Measurements from ENCODE around the gene CRISPLD2.

Gene CRISPLD2

GRCh38 chr16:84786605-84787262, 33.1 kb upstream of the CRISPLD2 start:
- TF ChIP-seq CTCF (IDR thresholded peaks at IDR 0.05; ENCODE audit: low read depth, low read length, missing control alignments): no peak
- no peak overlapping the region for H3K4me3 ChIP-seq (ENCODE audit: low read depth, low read length)
- no peak for DNase-seq
- H3K36me3 ChIP-seq (replicated peaks): no peaks in the 10 kb centered on the region
- H3K27me3 ChIP-seq (replicated peaks): no peaks in the 10 kb centered on the region
- in situ Hi-C loops (cut with HindIII; ENCODE audit: low pct_ligation_motif_present, low sequenced_read_pairs): no loop called here
- H3K27ac ChIP-seq: no peak overlapping the region

GRCh38 chr16:84787263-84787622, 32.5 kb upstream of the CRISPLD2 start:
- H3K27ac ChIP-seq: no peak overlapping the region
- DNase-seq: no peak
- in situ Hi-C loops (cut with HindIII; ENCODE audit: low pct_ligation_motif_present, low sequenced_read_pairs): no loop called here

GRCh38 chr16:84788920-84789391, 30.8 kb upstream of the CRISPLD2 start:
- H3K27me3 ChIP-seq (replicated peaks): no peaks in the 10 kb centered on the region
- no peak overlapping the region for H3K4me3 ChIP-seq (ENCODE audit: low read depth, low read length)
- TF ChIP-seq CTCF (IDR thresholded peaks at IDR 0.05; ENCODE audit: low read depth, low read length, missing control alignments): no peak
- DNase-seq: no peak
- in situ Hi-C loops (cut with HindIII; ENCODE audit: low pct_ligation_motif_present, low sequenced_read_pairs): no loop called here
- no peaks in the 10 kb centered on the region for H3K36me3 ChIP-seq (replicated peaks)
- H3K27ac ChIP-seq: no peak overlapping the region

More at GRCh38 chr16:84787263-84787622, 32.5 kb upstream of the CRISPLD2 start:
- TF ChIP-seq CTCF (IDR thresholded peaks at IDR 0.05; ENCODE audit: low read depth, low read length, missing control alignments): no peak
- no peak overlapping the region for H3K4me3 ChIP-seq (ENCODE audit: low read depth, low read length)
- H3K36me3 ChIP-seq (replicated peaks): no peaks in the 10 kb centered on the region
- no peaks in the 10 kb centered on the region for H3K27me3 ChIP-seq (replicated peaks)

- H3K4me3 ChIP-seq (ENCODE audit: low read depth, low read length): no peak overlapping the region
- no peak overlapping the region for H3K27ac ChIP-seq
- no peaks in the 10 kb centered on the region for H3K27me3 ChIP-seq (replicated peaks)
- H3K36me3 ChIP-seq (replicated peaks): no peaks in the 10 kb centered on the region
- DNase-seq: no peak
- TF ChIP-seq CTCF (IDR thresholded peaks at IDR 0.05; ENCODE audit: low read depth, low read length, missing control alignments): no peak
- in situ Hi-C loops (cut with HindIII; ENCODE audit: low pct_ligation_motif_present, low sequenced_read_pairs): no loop called here
Measured at GRCh38 chr16:84789431-84789830, 30.4 kb upstream of the CRISPLD2 start.

- in situ Hi-C loops (cut with HindIII; ENCODE audit: low pct_ligation_motif_present, low sequenced_read_pairs): no loop called here
- DNase-seq: no peak
- TF ChIP-seq CTCF (IDR thresholded peaks at IDR 0.05; ENCODE audit: low read depth, low read length, missing control alignments): no peak
- H3K36me3 ChIP-seq (replicated peaks): no peaks in the 10 kb centered on the region
- H3K27me3 ChIP-seq (replicated peaks): no peaks in the 10 kb centered on the region
- no peak overlapping the region for H3K4me3 ChIP-seq (ENCODE audit: low read depth, low read length)
- H3K27ac ChIP-seq: no peak overlapping the region
Measured at GRCh38 chr16:84790301-84790700, 29.5 kb upstream of the CRISPLD2 start.

GRCh38 chr16:84791088-84791487, 28.7 kb upstream of the CRISPLD2 start:
- no peak for TF ChIP-seq CTCF (IDR thresholded peaks at IDR 0.05; ENCODE audit: low read depth, low read length, missing control alignments)
- no peak for DNase-seq
- in situ Hi-C loops (cut with HindIII; ENCODE audit: low pct_ligation_motif_present, low sequenced_read_pairs): no loop called here
- Histone ChIP-seq H3K27ac (no peak overlapping the region), H3K27me3 (replicated peaks) (no peaks in the 10 kb centered on the region), H3K36me3 (replicated peaks) (no peaks in the 10 kb centered on the region), H3K4me3 (ENCODE audit: low read depth, low read length) (no peak overlapping the region)

Measured in brain microvascular endothelial cell (primary cell).